ENCODE data around the gene LDLRAD1. TPM values are rescaled to one million over a fixed set of nuclear protein-coding genes. Genes with fewer than 3 reads are reported as not detected.

The LDLRAD1 gene
- total and polyA plus RNA-seq, 10 of the 15 experiments (the other 5 are each of a cell fraction or from before 2014, with no cell fraction given), result not detected

- no peaks in the 10 kb centered on the region for H3K27me3 ChIP-seq (replicated peaks in 1 of 2; ENCODE audit: control insufficient read depth in 2 of 2, insufficient read depth in 2 of 2, low read length in 1 of 2)
- intact Hi-C loops (cut with micrococcal nuclease; ENCODE audit: unreplicated experiment), result no loop called here
- no peak overlapping the region for H3K9ac ChIP-seq (ENCODE audit: control insufficient read depth, insufficient read depth, low read length)
- CTCF ChIA-PET, result no interaction called here
- H2AFZ ChIP-seq (ENCODE audit: control insufficient read depth, low read depth, low read length), result no peak overlapping the region
- H3K4me3 ChIP-seq, result no peak overlapping the region
- no peaks in the 10 kb centered on the region for H4K20me1 ChIP-seq (ENCODE audit: control insufficient read depth, insufficient read depth)
- RAD21 ChIA-PET (ENCODE audit: unreplicated experiment), result no interaction called here
- FAIRE-seq, result no peak
- peak; percentile 54 for ATAC-seq
- 0% methylated on average over 2 of the region's 2 CpGs for WGBS (ENCODE audit: insufficient coverage, insufficient replicate concordance, low lambda C conversion rate, missing lambda C conversion rate)
- in situ Hi-C loops (cut with MboI), result no loop called here
- no peak for DNase-seq (ENCODE audit: low read depth, low spot score)
- no peak overlapping the region for H3K27ac ChIP-seq (ENCODE audit: control insufficient read depth, insufficient read depth)
- POLR2A ChIA-PET, result no interaction called here
- peaks cover 2% of the 10 kb centered on the region; the same call in 1 of the 3 replicates for H3K9me3 ChIP-seq (replicated peaks; ENCODE audit: control insufficient read depth, insufficient read depth, low read length)
- no peaks in the 10 kb centered on the region for H3K4me1 ChIP-seq (ENCODE audit: control insufficient read depth, insufficient read depth, low read length)
- H3K36me3 ChIP-seq (ENCODE audit: control insufficient read depth in 2 of 2, insufficient read depth in 2 of 2, low read length in 1 of 2), result no peaks in the 10 kb centered on the region
- H3K79me2 ChIP-seq (ENCODE audit: control insufficient read depth, insufficient read depth, low read length), result no peaks in the 10 kb centered on the region
- SMC1A ChIA-PET (ENCODE audit: uncharacterized antibody, unreplicated experiment), result no interaction called here
- no TSS peak for BruUV-seq (replicated peaks)
- TF ChIP-seq RUNX3 (IDR thresholded peaks at IDR 0.05; ENCODE audit: low read length) (peak; percentile 45; the same call in 1 of the 2 replicates), SUZ12 (IDR thresholded peaks at IDR 0.05; ENCODE audit: unreplicated experiment) (no peak), TCF12 (IDR thresholded peaks at IDR 0.05; ENCODE audit: low read depth, low read length) (no peak), JUNB (IDR thresholded peaks at IDR 0.05) (peak; percentile 47), ZNF207 (IDR thresholded peaks at IDR 0.05; ENCODE audit: borderline replicate concordance) (no peak)
- H3K4me2 ChIP-seq (ENCODE audit: control insufficient read depth, insufficient read depth), result no peak overlapping the region
Observed at GRCh38 chr1:53987880-53988279, 30.1 kb downstream of the LDLRAD1 start.

GRCh38 chr1:53986458-53986857 lies 31.5 kb downstream of the LDLRAD1 start:
- CTCF ChIA-PET, result no interaction called here
- POLR2A ChIA-PET, result no interaction called here
- 89% methylated on average over 3 of the region's 3 CpGs for WGBS (ENCODE audit: insufficient coverage, insufficient replicate concordance, low lambda C conversion rate, missing lambda C conversion rate)
- no peaks in the 10 kb centered on the region for H4K20me1 ChIP-seq (ENCODE audit: control insufficient read depth, insufficient read depth)
- no peaks in the 10 kb centered on the region for H3K4me1 ChIP-seq (ENCODE audit: control insufficient read depth, insufficient read depth, low read length)
- intact Hi-C loops (cut with micrococcal nuclease; ENCODE audit: unreplicated experiment), result no loop called here
- no peaks in the 10 kb centered on the region for H3K27me3 ChIP-seq (replicated peaks in 1 of 2; ENCODE audit: control insufficient read depth in 2 of 2, insufficient read depth in 2 of 2, low read length in 1 of 2)
- FAIRE-seq, result no peak
- H3K9ac ChIP-seq (ENCODE audit: control insufficient read depth, insufficient read depth, low read length), result no peak overlapping the region
- no peaks in the 10 kb centered on the region; the same call in 2 of the 3 replicates for H3K9me3 ChIP-seq (replicated peaks; ENCODE audit: control insufficient read depth, insufficient read depth, low read length)
- DNase-seq (ENCODE audit: low read depth, low spot score), result no peak
- H2AFZ ChIP-seq (ENCODE audit: control insufficient read depth, low read depth, low read length), result no peak overlapping the region
- H3K79me2 ChIP-seq (ENCODE audit: control insufficient read depth, insufficient read depth, low read length), result no peaks in the 10 kb centered on the region
- no peaks in the 10 kb centered on the region for H3K36me3 ChIP-seq (ENCODE audit: control insufficient read depth in 2 of 2, insufficient read depth in 2 of 2, low read length in 1 of 2)
- no peak overlapping the region for H3K27ac ChIP-seq (ENCODE audit: control insufficient read depth, insufficient read depth)
- no peak for ATAC-seq
- BruUV-seq (replicated peaks), result no TSS peak
- RAD21 ChIA-PET (ENCODE audit: unreplicated experiment), result no interaction called here
- in situ Hi-C loops (cut with MboI), result no loop called here
- no peak overlapping the region for H3K4me2 ChIP-seq (ENCODE audit: control insufficient read depth, insufficient read depth)
- no peak overlapping the region for H3K4me3 ChIP-seq
- SMC1A ChIA-PET (ENCODE audit: uncharacterized antibody, unreplicated experiment), result no interaction called here
- TF ChIP-seq MYB (IDR thresholded peaks at IDR 0.05; ENCODE audit: borderline replicate concordance, low read depth, low read length) (no peak), KDM1A (IDR thresholded peaks at IDR 0.05; ENCODE audit: borderline replicate concordance) (no peak), SMARCA5 (IDR thresholded peaks at IDR 0.05) (no peak), JUNB (IDR thresholded peaks at IDR 0.05) (no peak), SREBF1 (IDR thresholded peaks at IDR 0.05; ENCODE audit: low read length) (no peak), BRCA1 (IDR thresholded peaks at IDR 0.05; ENCODE audit: low read depth, low read length) (no peak), EED (IDR thresholded peaks at IDR 0.05; ENCODE audit: low read depth) (no peak), SUPT20H (IDR thresholded peaks at IDR 0.05; ENCODE audit: borderline replicate concordance, control insufficient read depth, low read depth, low read length) (no peak), ZNF217 (IDR thresholded peaks at IDR 0.05) (no peak), CHD2 (IDR thresholded peaks at IDR 0.05; ENCODE audit: borderline replicate concordance, low read depth, low read length) (no peak), ZBTB40 (IDR thresholded peaks at IDR 0.05; ENCODE audit: borderline replicate concordance) (no peak)
